Heart left ventricle (tissue), 13 donors: ENCODE data around the gene LRRC71.

Source experiments
- POLR2A ChIP-seq, 2 donors: fragments of 450-650 bp; IDR thresholded peaks; one replicate each; pipeline ENCODE4 v1.6.1; 2017; ENCODE audit warnings: antibody characterized with exemption in 2 of 2, mild to moderate bottlenecking in 2 of 2, moderate library complexity in 2 of 2
- TF ChIP-seq, protein P1 (sequence below), 12 donors: fragments of 200-600 bp; sonication (generic) in 4 of 12; IDR thresholded peaks; one replicate each; pipeline versions ENCODE4 v1.5.0 to v1.8.0; 2018 to 2022; ENCODE audit warnings: antibody characterized with exemption in 12 of 12, mild to moderate bottlenecking in 5 of 12
- donor health status: ischemic (EF 13 %, LVEDD 7.1; RV severe dilation, severe dysfunction).
- donor health status: DM: no; HTN: yes; CAD: no.
- donor health status: DM: no; HTN: no; CAD: no.
- donor health status: ischemic (EF 25% LVEDD 6.9; RV normal size, moderate dysfunction).
- donor health status: ischemic (EF 25% LVEDD 5.7; RV mildly dilated, moderate dysfunction).
- donor health status: ischemic (EF 35%, LVEDD 5.7; RV mildly dilated, moderate dysfunction).
- donor health status: nonischemic (EF 11% LVEDD 7.7; RV severe dilation, severe dysfunction).
- donor health status: DM: yes; HTN: yes; CAD: no.
- donor health status: PGD.
- donor health status: ischemic (EF 29% LVEDD 5.4; RV normal size, mild dysfunction).
- donor health status: nonischemic (EF 23%, LVEDD 6.1; RV moderate dilation, normal function).

DNA sequence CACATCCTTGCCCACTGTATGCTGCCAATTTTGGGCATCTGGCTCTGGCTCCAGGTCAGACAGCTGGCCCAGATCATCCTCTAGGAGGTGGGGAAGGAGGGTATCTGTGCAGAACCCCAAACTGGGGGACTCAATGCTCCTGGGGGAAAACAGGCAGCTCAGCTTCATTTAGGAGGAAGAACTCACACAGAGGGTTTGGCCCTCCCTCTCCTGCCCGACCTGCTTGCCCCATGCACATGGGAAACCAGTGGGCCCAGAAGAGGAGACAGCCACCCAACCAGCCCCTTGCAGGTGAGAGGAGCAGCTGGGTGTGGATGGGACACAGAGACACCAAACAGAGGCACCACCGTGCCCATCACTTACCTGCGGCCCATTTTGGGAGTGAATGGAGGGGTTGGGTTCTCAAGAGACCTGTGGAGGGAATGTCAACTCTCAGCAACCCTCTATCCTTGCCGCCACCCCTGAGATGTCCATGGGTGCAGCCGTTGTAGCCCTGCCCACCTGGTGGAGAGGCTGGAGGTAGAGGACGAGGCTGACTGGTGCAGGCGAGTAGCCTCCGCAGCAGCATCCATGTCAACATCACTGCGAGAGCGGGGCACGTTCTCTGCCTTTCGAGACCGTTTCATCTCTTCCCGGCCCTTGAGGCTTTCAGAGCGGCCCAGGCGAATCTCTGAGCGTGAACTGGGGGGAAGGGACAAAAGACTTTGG, 27.5 kb downstream of the LRRC71 start:
- TF ChIP-seq, protein P1, sequence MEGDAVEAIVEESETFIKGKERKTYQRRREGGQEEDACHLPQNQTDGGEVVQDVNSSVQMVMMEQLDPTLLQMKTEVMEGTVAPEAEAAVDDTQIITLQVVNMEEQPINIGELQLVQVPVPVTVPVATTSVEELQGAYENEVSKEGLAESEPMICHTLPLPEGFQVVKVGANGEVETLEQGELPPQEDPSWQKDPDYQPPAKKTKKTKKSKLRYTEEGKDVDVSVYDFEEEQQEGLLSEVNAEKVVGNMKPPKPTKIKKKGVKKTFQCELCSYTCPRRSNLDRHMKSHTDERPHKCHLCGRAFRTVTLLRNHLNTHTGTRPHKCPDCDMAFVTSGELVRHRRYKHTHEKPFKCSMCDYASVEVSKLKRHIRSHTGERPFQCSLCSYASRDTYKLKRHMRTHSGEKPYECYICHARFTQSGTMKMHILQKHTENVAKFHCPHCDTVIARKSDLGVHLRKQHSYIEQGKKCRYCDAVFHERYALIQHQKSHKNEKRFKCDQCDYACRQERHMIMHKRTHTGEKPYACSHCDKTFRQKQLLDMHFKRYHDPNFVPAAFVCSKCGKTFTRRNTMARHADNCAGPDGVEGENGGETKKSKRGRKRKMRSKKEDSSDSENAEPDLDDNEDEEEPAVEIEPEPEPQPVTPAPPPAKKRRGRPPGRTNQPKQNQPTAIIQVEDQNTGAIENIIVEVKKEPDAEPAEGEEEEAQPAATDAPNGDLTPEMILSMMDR (IDR thresholded peaks at IDR 0.05) = no peak
- no peak for TF ChIP-seq POLR2A (IDR thresholded peaks at IDR 0.05)
